Measurements from ENCODE around the gene EIF3L.
"Not testable (repeated sequence)": the region's sequence is repeated elsewhere in the genome, so short reads cannot be mapped to it uniquely, and the experiment has no call there.

Gene EIF3L

GRCh38 chr22:37849089-37849751, at the start of gene EIF3L:
Gene EIF3L (plus strand): TSS chr22:37849419. CDS start chr22:37849450, 31 bp downstream.
- DNase-seq, result peak; percentile 93

GRCh38 chr22:37799979-37800378, 49.2 kb upstream of the EIF3L start:
- not testable (repeated sequence) for DNase-seq

- DNase-seq, result no peak
These were observed 47.3 kb upstream of the EIF3L start for GRCh38 chr22:37801946-37802309.

GRCh38 chr22:37802310-37803194, 46.7 kb upstream of the EIF3L start:
- peak; percentile 79 for DNase-seq

GRCh38 chr22:37803195-37803638, 46.0 kb upstream of the EIF3L start:
- no peak for DNase-seq

GRCh38 chr22:37803639-37804351, 45.4 kb upstream of the EIF3L start:
- DNase-seq, result no peak

GRCh38 chr22:37804352-37804880, 44.8 kb upstream of the EIF3L start:
- DNase-seq, result no peak

- DNase-seq, result peak; percentile 98
These were observed 44.1 kb upstream of the EIF3L start for GRCh38 chr22:37804881-37805809.

- no peak for DNase-seq
These were observed 43.4 kb upstream of the EIF3L start for GRCh38 chr22:37805810-37806277.

GRCh38 chr22:37806409-37807333, 42.5 kb upstream of the EIF3L start:
- no peak for DNase-seq

- peak; percentile 97 for DNase-seq
These were observed 41.6 kb upstream of the EIF3L start, which contains the start of gene GCAT for GRCh38 chr22:37807410-37808293. Gene GCAT (plus strand): TSS chr22:37807934. CDS start chr22:37807968, 34 bp downstream.

- no peak for DNase-seq
These were observed 40.9 kb upstream of the EIF3L start for GRCh38 chr22:37808294-37808657.

GRCh38 chr22:37809672-37810333, 39.4 kb upstream of the EIF3L start:
- DNase-seq, result no peak

- no peak for DNase-seq
These were observed 37.4 kb upstream of the EIF3L start for GRCh38 chr22:37811867-37812266.

- no peak for DNase-seq
These were observed 36.1 kb upstream of the EIF3L start for GRCh38 chr22:37812869-37813678.

- DNase-seq, result no peak
These were observed 33.6 kb upstream of the EIF3L start for GRCh38 chr22:37815593-37815992.

- DNase-seq, result no peak
These were observed 32.6 kb upstream of the EIF3L start for GRCh38 chr22:37816543-37817180.

All from right forelimb (tissue), 1 donor.